HG03460 (cell line): ENCODE measurements around the gene AQP12A.

Experiments
- ATAC-seq: cut with Tn5 transposase; IDR thresholded peaks from one replicate; pipeline ENCODE4 v1.9.1; 2021; ENCODE audit not compliant: unreplicated experiment

Gene AQP12A

DNA sequence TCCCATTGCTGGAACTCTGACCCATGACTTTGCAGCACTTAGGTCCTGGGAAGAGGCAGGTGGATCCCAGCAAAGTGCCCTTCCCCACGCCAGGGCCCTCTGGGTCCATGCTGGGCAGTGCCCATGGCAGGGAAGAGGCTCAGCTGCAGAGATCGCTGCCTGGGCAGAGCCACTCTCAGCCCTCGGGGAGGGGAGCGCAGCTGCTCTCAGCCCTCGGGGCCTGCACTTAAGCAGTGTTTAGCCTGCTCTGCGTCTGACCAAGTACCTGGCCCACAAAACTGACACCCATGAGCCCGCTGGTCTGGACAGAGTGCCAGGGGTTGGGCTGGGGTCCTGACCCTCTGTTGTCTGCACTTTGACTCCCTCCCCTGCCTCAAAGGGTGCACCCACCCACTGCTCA, 46.3 kb downstream of the AQP12A start:
- no peak for ATAC-seq

DNA sequence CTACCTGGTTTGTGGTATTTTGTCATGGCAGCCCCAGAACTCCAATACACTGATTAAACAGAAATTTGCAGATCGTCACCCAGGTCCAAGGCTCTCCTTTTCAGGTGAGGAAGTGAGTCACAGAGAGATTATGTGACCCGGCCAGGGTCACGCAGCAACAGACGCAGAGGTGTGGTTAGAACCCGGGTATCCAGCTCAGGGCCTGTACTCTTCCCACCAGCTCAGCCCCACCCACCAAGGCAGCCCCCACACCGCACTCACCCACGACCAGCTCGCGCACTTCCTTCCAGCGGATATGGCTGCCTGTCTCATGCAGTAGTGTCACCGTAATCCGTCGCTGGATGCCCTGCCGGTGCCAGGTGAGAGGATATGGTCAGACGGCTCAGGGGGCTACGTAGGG, 48.1 kb downstream of the AQP12A start:
- ATAC-seq: no peak

DNA sequence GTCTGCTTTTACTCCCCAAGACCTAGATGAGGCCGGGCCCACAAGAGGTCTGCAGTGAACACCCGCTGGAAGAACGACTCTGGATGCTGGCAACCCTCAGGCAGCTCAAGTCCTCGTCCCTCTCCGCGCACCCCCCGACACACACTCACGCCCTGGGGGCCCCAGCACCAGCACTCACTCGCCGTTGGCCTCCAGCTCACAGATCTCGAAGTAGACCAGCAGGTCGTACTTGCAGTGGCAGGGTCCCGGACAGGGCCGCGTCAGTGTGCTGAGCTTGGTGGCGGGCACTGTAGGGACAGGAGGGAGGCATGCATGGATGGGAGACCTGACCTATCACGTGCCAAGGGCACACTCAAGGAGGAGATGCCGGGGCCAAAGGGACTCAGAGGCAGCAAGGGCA, 49.4 kb downstream of the AQP12A start:
- ATAC-seq: no peak

DNA sequence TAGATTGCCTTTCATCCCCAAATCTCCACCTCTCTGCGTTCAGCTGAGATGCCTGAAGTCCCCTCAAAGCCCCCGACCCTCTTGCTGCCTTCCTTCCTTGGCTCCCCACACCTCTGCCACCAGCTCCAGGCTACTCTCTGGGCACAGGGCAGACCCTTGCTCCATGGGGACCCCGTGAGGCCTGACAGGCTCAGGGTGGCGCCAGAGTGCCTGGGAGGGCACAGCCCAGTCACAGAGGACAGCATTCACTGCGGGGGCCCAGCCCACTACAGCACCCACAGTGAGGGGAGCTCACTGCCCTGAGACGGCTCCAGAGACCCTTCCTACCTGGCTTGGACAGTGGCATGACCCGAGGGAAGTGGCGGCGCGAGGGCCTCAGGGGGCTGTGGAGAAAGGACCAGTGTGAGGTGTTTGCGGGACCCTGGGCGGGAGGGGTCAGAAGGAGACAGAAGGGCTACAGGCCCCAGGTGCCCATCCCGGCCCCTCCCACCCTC, 51.0 kb downstream of the AQP12A start:
- no peak for ATAC-seq

DNA sequence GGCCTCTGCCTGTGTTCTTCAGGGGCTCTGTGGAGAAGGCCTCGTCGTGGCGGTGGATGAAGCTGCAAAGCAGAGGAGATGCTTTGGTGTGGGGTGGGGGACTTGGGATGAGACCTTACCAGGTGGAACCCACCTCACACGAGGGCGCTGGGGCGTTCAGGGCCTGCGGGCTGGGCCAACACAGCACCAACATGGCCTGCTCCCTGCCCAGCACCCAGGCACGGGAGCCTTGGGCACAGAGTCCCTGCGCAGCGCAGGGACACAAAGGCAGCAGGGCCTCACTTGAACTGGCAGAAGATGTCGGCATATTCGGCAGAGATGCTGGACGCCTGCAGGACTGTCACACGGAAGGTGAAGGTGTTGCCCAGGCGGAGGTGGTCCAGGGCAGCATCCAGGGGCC, 53.8 kb downstream of the AQP12A start:
- no peak for ATAC-seq

DNA sequence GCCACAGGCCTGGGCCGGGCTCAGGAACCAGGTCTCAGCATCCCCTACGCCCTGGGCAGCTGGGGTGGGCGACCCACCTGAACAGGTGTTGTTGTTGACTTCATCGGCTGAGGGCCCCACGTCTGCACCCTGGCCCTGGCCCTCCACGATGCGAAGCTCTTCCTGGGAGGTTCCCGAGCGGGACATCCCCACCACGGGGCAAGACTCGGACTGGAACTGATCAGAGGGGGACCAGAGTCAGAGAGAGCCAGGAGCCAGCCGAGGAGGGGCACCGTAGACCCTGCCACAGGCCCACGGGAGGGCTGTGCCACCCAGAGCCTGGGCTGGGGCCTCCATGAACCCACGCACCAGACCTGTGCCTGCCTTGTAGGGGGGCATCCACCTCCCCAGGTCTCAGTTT, 54.3 kb downstream of the AQP12A start:
- no peak for ATAC-seq

DNA sequence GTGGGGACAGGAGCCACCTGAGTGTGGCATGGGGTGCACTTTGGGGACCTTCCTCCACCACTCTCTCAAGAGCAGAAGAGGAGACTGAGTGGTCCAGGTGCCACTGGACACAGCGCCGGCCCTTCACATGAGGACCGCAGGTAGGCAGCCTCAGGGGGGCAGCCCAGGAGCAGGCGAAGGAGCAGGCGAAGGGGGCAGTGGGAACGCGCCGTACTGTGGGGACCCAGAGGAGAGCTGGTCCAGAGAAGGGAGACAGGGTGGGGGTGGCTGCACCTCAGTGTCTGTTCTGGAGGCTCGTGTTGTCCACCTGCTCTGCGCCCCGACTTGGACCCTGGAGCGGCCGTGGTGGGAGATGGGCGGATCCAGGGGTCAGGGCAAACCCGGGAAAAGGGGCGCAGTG, 55.0 kb downstream of the AQP12A start:
- no peak for ATAC-seq

DNA sequence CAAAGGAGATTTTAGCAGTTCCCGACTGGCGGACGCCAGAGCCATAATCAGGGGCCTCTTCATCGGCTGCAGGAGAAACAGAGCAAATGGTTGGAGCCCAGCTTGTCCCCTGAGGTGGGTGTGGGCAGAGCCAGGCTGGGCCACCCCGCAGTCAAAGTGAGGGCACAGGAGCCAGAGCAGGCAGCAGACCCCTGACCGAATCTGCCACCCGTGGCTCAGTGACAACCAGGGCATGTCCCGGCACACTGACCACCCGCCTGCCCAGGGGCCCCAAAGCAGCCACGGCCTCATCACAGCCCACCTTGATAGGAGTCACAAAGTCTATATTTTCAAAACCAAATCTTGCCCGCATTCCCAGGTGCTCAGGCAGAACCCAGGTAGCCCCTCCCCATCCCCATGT, 55.6 kb downstream of the AQP12A start:
- no peak for ATAC-seq
